ENCODE data around the gene ACADS. TPM values are rescaled to one million over a fixed set of nuclear protein-coding genes. Genes with fewer than 3 reads are reported as not detected.

The ACADS gene
- total RNA-seq, 1 experiment from 2014 or later, result 16.1 TPM

DNA sequence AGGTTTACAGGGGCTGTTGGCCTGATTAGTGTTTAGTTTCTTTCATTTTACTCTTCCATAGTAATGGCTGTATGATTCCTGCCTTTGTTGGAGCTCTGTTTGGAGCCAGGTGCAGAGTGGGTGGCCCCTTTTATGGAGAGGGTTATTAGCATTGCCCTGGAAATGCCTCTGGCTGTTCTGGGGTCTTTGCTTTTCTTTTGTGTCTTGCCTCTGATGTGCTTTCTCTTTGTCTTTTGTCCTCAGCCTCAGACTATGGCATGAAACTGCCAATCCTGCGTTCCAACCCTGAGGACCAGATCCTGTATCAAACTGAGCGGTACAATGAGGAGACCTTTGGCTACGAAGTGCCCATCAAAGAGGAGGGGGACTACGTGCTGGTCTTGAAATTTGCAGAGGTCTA lies 31.8 kb upstream of the ACADS start:
- Mint-ChIP-seq H3K9me3 (ENCODE audit: low read depth, unreplicated experiment) (no peaks in the 10 kb centered on the region), H3K4me3 (ENCODE audit: low read depth, unreplicated experiment) (no peak overlapping the region), H3K36me3 (ENCODE audit: insufficient read depth, unreplicated experiment) (peaks cover 40% of the 10 kb centered on the region), H3K4me1 (ENCODE audit: low read depth, unreplicated experiment) (peaks cover 43% of the 10 kb centered on the region), H3K27me3 (ENCODE audit: unreplicated experiment) (no peaks in the 10 kb centered on the region), H3K27ac (ENCODE audit: unreplicated experiment) (no peak overlapping the region)
- DNase-seq, result no peak
- CTCF ChIA-PET, result no interaction called here
- intact Hi-C loops (cut with micrococcal nuclease; ENCODE audit: unreplicated experiment), result no loop called here
- TF ChIP-seq CTCF (IDR thresholded peaks at IDR 0.05; ENCODE audit: unreplicated experiment), result no peak
- no TSS peak for BruUV-seq (replicated peaks)

DNA sequence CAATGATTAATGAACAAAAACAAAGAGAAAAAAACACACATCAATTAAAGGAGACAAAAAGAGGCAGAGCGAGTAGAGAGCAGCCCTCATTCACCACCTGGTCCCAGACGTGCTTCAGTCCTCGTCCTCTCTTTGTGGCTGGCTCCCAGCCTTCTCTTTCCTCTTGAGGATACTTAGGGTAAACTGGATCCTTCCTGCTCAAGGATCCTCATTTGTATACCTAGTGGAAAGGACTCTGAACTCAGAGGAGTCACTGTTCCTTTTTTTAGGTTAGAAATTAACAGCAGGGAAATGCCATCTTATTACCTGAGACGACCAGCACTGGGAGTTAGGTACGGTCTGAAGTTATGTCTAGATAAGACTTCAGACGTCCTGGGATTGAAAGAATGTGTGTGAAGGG lies 29.0 kb upstream of the ACADS start:
- no peaks in the 10 kb centered on the region for H3K9me3 Mint-ChIP-seq (ENCODE audit: low read depth, unreplicated experiment)
- H3K36me3 Mint-ChIP-seq (ENCODE audit: insufficient read depth, unreplicated experiment), result peaks cover 55% of the 10 kb centered on the region
- H3K27me3 Mint-ChIP-seq (ENCODE audit: unreplicated experiment), result no peaks in the 10 kb centered on the region
- no peak for TF ChIP-seq CTCF (IDR thresholded peaks at IDR 0.05; ENCODE audit: unreplicated experiment)
- CTCF ChIA-PET, result no interaction called here
- BruUV-seq (replicated peaks), result no TSS peak
- no peak for DNase-seq
- H3K4me1 Mint-ChIP-seq (ENCODE audit: low read depth, unreplicated experiment), result peaks cover 19% of the 10 kb centered on the region
- H3K27ac Mint-ChIP-seq (ENCODE audit: unreplicated experiment), result no peak overlapping the region
- H3K4me3 Mint-ChIP-seq (ENCODE audit: low read depth, unreplicated experiment), result no peak overlapping the region
- intact Hi-C loops (cut with micrococcal nuclease; ENCODE audit: unreplicated experiment), result no loop called here

DNA sequence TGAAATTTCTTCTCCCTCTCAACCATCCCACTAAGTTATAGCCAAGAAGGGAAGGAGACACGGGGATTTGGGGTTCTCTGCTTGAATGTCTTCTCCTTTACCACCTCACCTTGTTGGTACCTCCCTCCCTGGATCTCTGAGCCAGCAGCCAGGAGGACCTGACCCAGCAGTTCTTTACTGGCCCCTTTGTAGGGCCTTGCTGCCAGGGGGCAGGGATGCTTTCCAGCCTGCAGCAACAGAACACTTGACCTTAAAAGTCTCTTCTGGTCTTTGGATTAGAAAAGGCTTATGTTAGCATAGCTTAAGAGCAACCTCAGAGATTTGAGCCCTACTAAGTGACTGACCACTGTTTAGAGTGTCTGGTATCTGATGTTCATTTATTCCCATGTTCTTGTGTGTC lies 28.3 kb upstream of the ACADS start:
- no peaks in the 10 kb centered on the region for H3K9me3 Mint-ChIP-seq (ENCODE audit: low read depth, unreplicated experiment)
- peaks cover 58% of the 10 kb centered on the region for H3K36me3 Mint-ChIP-seq (ENCODE audit: insufficient read depth, unreplicated experiment)
- H3K4me1 Mint-ChIP-seq (ENCODE audit: low read depth, unreplicated experiment), result peaks cover 12% of the 10 kb centered on the region
- CTCF ChIA-PET, result interaction anchor here (1.9 kb wide), 1 partner anchor 7 kb away, joined by 4 read pairs; no protein-coding TSS in a partner anchor
- intact Hi-C loops (cut with micrococcal nuclease; ENCODE audit: unreplicated experiment), result no loop called here
- TF ChIP-seq CTCF (IDR thresholded peaks at IDR 0.05; ENCODE audit: unreplicated experiment), result no peak
- H3K4me3 Mint-ChIP-seq (ENCODE audit: low read depth, unreplicated experiment), result no peak overlapping the region
- BruUV-seq (replicated peaks), result no TSS peak
- H3K27ac Mint-ChIP-seq (ENCODE audit: unreplicated experiment), result no peak overlapping the region
- no peak for DNase-seq
- H3K27me3 Mint-ChIP-seq (ENCODE audit: unreplicated experiment), result no peaks in the 10 kb centered on the region

DNA sequence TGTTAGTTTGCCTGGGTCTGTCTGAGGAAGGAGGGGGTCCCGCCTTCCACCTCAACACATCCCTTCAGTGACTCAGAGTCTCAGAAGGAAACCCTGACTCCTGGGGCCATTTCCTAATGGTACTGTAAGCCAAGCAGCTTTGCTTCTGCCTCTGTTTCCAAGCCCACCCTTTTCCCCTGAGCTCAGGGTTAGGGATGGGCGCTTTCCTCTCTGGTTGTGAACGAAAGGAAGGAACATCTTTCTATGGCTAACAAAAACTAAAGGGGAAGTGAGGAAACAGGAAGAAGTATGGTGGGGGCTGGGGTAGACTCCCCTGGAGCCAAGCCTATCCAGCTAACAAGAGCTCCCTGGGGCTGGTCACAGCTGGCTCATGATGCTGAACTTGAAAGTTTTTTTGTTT lies 27.0 kb upstream of the ACADS start:
- no peak overlapping the region for H3K27ac Mint-ChIP-seq (ENCODE audit: unreplicated experiment)

More for the DNA sequence above, 27.0 kb upstream of the ACADS start:
- no peak overlapping the region for H3K4me3 Mint-ChIP-seq (ENCODE audit: low read depth, unreplicated experiment)
- DNase-seq, result no peak
- intact Hi-C loops (cut with micrococcal nuclease; ENCODE audit: unreplicated experiment), result no loop called here
- H3K9me3 Mint-ChIP-seq (ENCODE audit: low read depth, unreplicated experiment), result no peaks in the 10 kb centered on the region
- CTCF ChIA-PET, result interaction anchor here (1.9 kb wide), 1 partner anchor 9 kb away, joined by 4 read pairs; no protein-coding TSS in a partner anchor
- peaks cover 63% of the 10 kb centered on the region for H3K36me3 Mint-ChIP-seq (ENCODE audit: insufficient read depth, unreplicated experiment)
- BruUV-seq (replicated peaks), result no TSS peak
- no peaks in the 10 kb centered on the region for H3K4me1 Mint-ChIP-seq (ENCODE audit: low read depth, unreplicated experiment)
- no peaks in the 10 kb centered on the region for H3K27me3 Mint-ChIP-seq (ENCODE audit: unreplicated experiment)
- TF ChIP-seq CTCF (IDR thresholded peaks at IDR 0.05; ENCODE audit: unreplicated experiment), result no peak

Measured in Calu3 (cell line).